Amygdala (tissue), 56 donors: Measurements from ENCODE around the gene TEX52.
A peak's percentile ranks its signal among the peaks of the same experiment; 100 is the strongest.
"Not testable (repeated sequence)": the region's sequence is repeated elsewhere in the genome, so short reads cannot be mapped to it uniquely, and the experiment has no call there.

Source experiments
- DNase-seq, 56 donors: peaks; one replicate each; lab custom pipeline; 2025; lab: John Stamatoyannopoulos, UW

TEX52 gene

GRCh38 chr12:2868986-2869632, 12.3 kb upstream of the TEX52 start:
- DNase-seq = not testable (repeated sequence)

- DNase-seq = peak in 1 of 56 donors; percentile 2
Observed at GRCh38 chr12:2864198-2864597, 7.4 kb upstream of the TEX52 start.

GRCh38 chr12:2863402-2863801, 6.6 kb upstream of the TEX52 start:
- not testable (repeated sequence) for DNase-seq

GRCh38 chr12:2862876-2863275, 6.0 kb upstream of the TEX52 start:
- DNase-seq = no peak

- no peak for DNase-seq
Observed at GRCh38 chr12:2860170-2860569, 3.3 kb upstream of the TEX52 start.

- DNase-seq = no peak
Observed at GRCh38 chr12:2858944-2859421, 2.1 kb upstream of the TEX52 start.

- DNase-seq = no peak
Observed at GRCh38 chr12:2858334-2858733, 1.5 kb upstream of the TEX52 start.

- DNase-seq = no peak
Observed at GRCh38 chr12:2857576-2857975, 737 bp upstream of the TEX52 start.

- no peak for DNase-seq
Observed at GRCh38 chr12:2856051-2856450, 788 bp downstream of the TEX52 start.

- no peak for DNase-seq
Observed at GRCh38 chr12:2855546-2855945, 1.3 kb downstream of the TEX52 start.

GRCh38 chr12:2854669-2855453, 2.0 kb downstream of the TEX52 start:
- no peak for DNase-seq

- peak in 50 of 56 donors; percentile 10 to 89 (median 56) for DNase-seq
Observed at GRCh38 chr12:2853626-2854025, 3.2 kb downstream of the TEX52 start.

GRCh38 chr12:2851931-2852330, 4.9 kb downstream of the TEX52 start:
- no peak for DNase-seq

- DNase-seq = no peak
Observed at GRCh38 chr12:2845280-2845679, 11.6 kb downstream of the TEX52 start.

GRCh38 chr12:2844786-2845185, 12.1 kb downstream of the TEX52 start:
- DNase-seq = no peak

GRCh38 chr12:2842948-2843347, 13.9 kb downstream of the TEX52 start:
- DNase-seq = no peak

GRCh38 chr12:2841056-2841650, 15.7 kb downstream of the TEX52 start:
- peak in 1 of 56 donors; percentile 42 for DNase-seq

GRCh38 chr12:2836574-2836973, 20.3 kb downstream of the TEX52 start:
- DNase-seq = no peak

- DNase-seq = no peak
Observed at GRCh38 chr12:2835691-2836403, 21.0 kb downstream of the TEX52 start.

- peak in 51 of 56 donors; percentile 14 to 79 (median 53) for DNase-seq
Observed at GRCh38 chr12:2834581-2835491, 22.0 kb downstream of the TEX52 start, which contains the start of gene NRIP2. Gene NRIP2 (minus strand): TSS chr12:2835035. CDS start chr12:2834983, 52 bp downstream.
